Parathyroid adenoma (tissue), 2 donors: ENCODE data around the gene NOL4L.

ENCODE experiments used
- H2AFZ ChIP-seq: fragments of 300-600 bp; sonication (generic); one replicate; pipeline ENCODE4 v1.7.0; 2017; ENCODE audit warnings: antibody characterized with exemption, mild to moderate bottlenecking
- H3K27ac ChIP-seq: fragments of 300-600 bp; sonication (generic); one replicate; pipeline ENCODE4 v1.7.0; 2017
- H3K27me3 ChIP-seq: fragments of 300-600 bp; sonication (generic); one replicate; pipeline ENCODE4 v1.7.0; 2017; ENCODE audit warnings: low read length; ENCODE audit not compliant: control insufficient read depth, insufficient read depth
- H3K36me3 ChIP-seq: fragments of 300-600 bp; sonication (generic); one replicate; pipeline ENCODE4 v1.7.0; 2017; ENCODE audit warnings: low read length; ENCODE audit not compliant: control insufficient read depth, insufficient read depth
- H3K4me1 ChIP-seq: fragments of 300-600 bp; sonication (generic); one replicate; pipeline ENCODE4 v1.7.0; 2017; ENCODE audit warnings: control low read depth
- H3K4me2 ChIP-seq: fragments of 300-600 bp; sonication (generic); one replicate; pipeline ENCODE4 v1.7.0; 2017; ENCODE audit warnings: low read length
- H3K4me3 ChIP-seq: fragments of 300-600 bp; sonication (generic); one replicate; pipeline ENCODE4 v1.7.0; 2017; ENCODE audit warnings: low read depth, low read length
- H3K79me2 ChIP-seq: fragments of 300-600 bp; sonication (generic); one replicate; pipeline ENCODE4 v1.7.0; 2017; ENCODE audit warnings: control low read depth
- H3K9ac ChIP-seq: fragments of 300-600 bp; sonication (generic); one replicate; pipeline ENCODE4 v1.7.0; 2017; ENCODE audit warnings: mild to moderate bottlenecking
- H3K9me3 ChIP-seq: fragments of 300-600 bp; sonication (generic); one replicate; pipeline ENCODE4 v1.7.0; 2017; ENCODE audit warnings: low read length; ENCODE audit not compliant: control insufficient read depth
- CTCF ChIP-seq: fragments of 300-600 bp; sonication (generic); IDR thresholded peaks from one replicate; pipeline ENCODE4 v1.7.0; 2017; ENCODE audit warnings: antibody characterized with exemption, mild to moderate bottlenecking
- donor health status: primary hyperparathyroidism.

NOL4L gene

DNA sequence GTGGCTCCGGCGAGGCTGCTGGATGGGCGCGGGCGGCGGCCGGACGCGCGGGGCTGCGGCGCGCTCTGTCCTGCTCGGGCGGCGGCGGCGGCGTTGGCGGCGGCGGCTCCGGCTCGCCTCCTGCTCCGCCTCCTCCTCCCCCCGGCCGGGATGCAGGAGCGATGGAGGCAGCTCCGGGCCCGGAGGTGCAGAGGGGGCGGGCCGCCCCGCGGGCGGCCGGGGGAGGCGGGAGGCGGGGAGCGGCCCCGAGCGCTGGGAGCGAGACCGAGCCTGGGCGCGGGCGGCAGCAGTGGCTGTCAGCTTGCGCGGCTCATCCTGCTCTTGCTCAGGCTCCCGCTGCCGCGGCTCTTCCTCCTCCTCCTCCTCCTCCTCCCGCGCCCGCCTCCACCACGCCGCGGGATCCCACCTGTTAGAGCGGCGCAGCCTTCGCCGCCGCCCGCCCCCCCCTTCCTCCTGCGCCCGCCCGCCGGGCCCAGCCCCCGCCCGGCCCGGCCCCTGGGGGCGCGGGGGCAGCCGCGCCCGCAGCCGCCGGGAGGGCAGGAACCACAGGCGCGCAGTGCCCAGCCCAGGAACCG, at the start of gene NOL4L:
NOL4L (minus strand) TSS at position 323 of the 575 bp plus-strand sequence. CDS start 443 bp downstream, outside the sequence.
- no peaks in the 10 kb centered on the region for H3K79me2 ChIP-seq
- no peak within 1 kb of the TSS for H3K27ac ChIP-seq
- H3K9me3 ChIP-seq, result no peaks in the 10 kb centered on the region
- H3K36me3 ChIP-seq, result no peaks in the 10 kb centered on the region
- H2AFZ ChIP-seq, result peak within 1 kb of the TSS; percentile 82
- no peak for TF ChIP-seq CTCF
- no peaks in the 10 kb centered on the region for H3K27me3 ChIP-seq
- H3K4me3 ChIP-seq, result peak within 1 kb of the TSS; percentile 44
- no peak within 1 kb of the TSS for H3K9ac ChIP-seq
- H3K4me1 ChIP-seq, result peaks cover 18% of the 10 kb centered on the region
- H3K4me2 ChIP-seq, result peak within 1 kb of the TSS; percentile 91

- no peak overlapping the region for H3K4me3 ChIP-seq
- H3K27ac ChIP-seq, result no peak overlapping the region
- H3K9me3 ChIP-seq, result no peaks in the 10 kb centered on the region
- TF ChIP-seq CTCF, result no peak
- H2AFZ ChIP-seq, result no peak overlapping the region
- no peaks in the 10 kb centered on the region for H3K36me3 ChIP-seq
- no peaks in the 10 kb centered on the region for H3K27me3 ChIP-seq
- H3K79me2 ChIP-seq, result no peaks in the 10 kb centered on the region
- no peaks in the 10 kb centered on the region for H3K4me1 ChIP-seq
- no peak overlapping the region for H3K4me2 ChIP-seq
- H3K9ac ChIP-seq, result no peak overlapping the region
Measured at GRCh38 chr20:32634041-32634805, 49.1 kb upstream of the NOL4L start.

DNA sequence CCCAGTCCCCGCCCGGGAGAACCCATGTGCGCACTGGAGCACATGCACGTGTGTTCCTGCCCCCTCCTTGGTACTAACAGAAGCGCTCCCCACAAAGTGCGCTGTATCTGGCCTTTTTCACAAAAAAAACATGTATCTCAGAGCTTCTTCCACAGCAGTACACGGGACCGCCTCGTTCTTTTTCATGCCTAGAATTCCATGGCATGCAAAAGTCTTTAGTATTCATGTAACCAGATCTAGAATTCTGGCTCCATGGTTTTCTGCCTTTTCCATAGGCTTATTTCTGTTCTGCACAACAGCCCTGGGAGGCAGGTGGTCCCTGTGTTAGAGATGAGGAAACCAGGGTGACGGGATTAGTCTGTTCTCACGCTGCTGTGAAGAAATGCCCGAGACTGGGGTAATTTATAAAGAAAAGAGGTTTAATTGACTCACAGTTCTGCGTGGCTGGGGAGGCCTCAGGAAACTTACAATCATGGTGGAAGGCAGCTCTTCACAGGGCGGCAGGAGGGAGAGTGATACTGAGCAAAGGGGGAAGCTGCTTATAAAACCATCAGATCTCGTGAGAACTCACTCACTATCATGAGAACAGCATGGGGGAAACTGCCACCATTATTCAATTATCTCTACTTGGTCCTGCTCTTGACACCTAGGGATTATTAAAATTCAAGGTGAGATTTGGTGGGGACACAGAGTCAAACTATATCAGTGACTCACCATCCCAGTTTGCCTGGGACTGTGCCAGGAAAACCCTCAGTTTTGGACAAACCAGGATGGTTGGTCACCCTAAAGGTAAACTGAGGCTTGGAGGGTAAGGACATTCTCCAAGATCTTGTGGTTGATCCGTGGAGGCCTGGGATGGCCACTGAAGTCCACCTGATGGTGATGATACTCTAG, 47.6 kb upstream of the NOL4L start:
- Histone ChIP-seq H3K4me3 (no peak overlapping the region), H3K27ac (no peak overlapping the region), H3K9me3 (no peaks in the 10 kb centered on the region), H3K36me3 (no peaks in the 10 kb centered on the region), H2AFZ (no peak overlapping the region), H3K4me1 (peaks cover 1% of the 10 kb centered on the region), H3K4me2 (no peak overlapping the region), H3K79me2 (no peaks in the 10 kb centered on the region), H3K27me3 (no peaks in the 10 kb centered on the region), H3K9ac (no peak overlapping the region)
- TF ChIP-seq CTCF, result no peak

- Histone ChIP-seq H2AFZ (no peak overlapping the region), H3K9me3 (no peaks in the 10 kb centered on the region), H3K4me3 (no peak overlapping the region), H3K4me2 (no peak overlapping the region), H3K27me3 (no peaks in the 10 kb centered on the region), H3K27ac (no peak overlapping the region), H3K4me1 (peaks cover 8% of the 10 kb centered on the region), H3K9ac (no peak overlapping the region), H3K36me3 (no peaks in the 10 kb centered on the region), H3K79me2 (no peaks in the 10 kb centered on the region)
- no peak for TF ChIP-seq CTCF
Measured at GRCh38 chr20:32631933-32632460, 46.9 kb upstream of the NOL4L start.
